Mesothelial cell of epicardium (in vitro differentiated cells): ENCODE data around the gene ATP9A. TPM values are rescaled to one million over a fixed set of nuclear protein-coding genes. Genes with fewer than 3 reads are reported as not detected.

Experiments used
- DNase-seq, 2 experiments: peaks; one replicate each; pipeline ENCODE4 v3.0.0; 2021; ENCODE audit warnings: low spot score in 2 of 2; ENCODE audit not compliant: unreplicated experiment in 2 of 2
- H3K27ac Mint-ChIP-seq: 2 replicates; pipeline ENCODE4 v1.8.0; 2021; ENCODE audit warnings: mixed read lengths
- H3K27me3 Mint-ChIP-seq: 2 replicates; pipeline ENCODE4 v1.8.0; 2021; ENCODE audit warnings: low read depth, mixed read lengths
- H3K36me3 Mint-ChIP-seq: 2 replicates; pipeline ENCODE4 v1.8.0; 2021; ENCODE audit warnings: mixed read lengths
- H3K4me1 Mint-ChIP-seq: 2 replicates; pipeline ENCODE4 v1.8.0; 2021; ENCODE audit warnings: mixed read lengths
- H3K4me3 Mint-ChIP-seq: 2 replicates; pipeline ENCODE4 v1.8.0; 2021; ENCODE audit warnings: mild to moderate bottlenecking, moderate library complexity, mixed read lengths
- H3K9me3 Mint-ChIP-seq: 2 replicates; pipeline ENCODE4 v1.8.0; 2021; ENCODE audit warnings: mixed read lengths
- total RNA-seq: library from RNA; stranded (reverse); gene quantifications from 3 replicates; pipeline ENCODE4 v1.2.1, GENCODE V29; 2021
- TF ChIP-seq, protein P1 (sequence below): fragments of 200-600 bp; sonication (generic); IDR thresholded peaks from one replicate; pipeline ENCODE4 v1.5.0; 2021; ENCODE audit warnings: antibody characterized with exemption; ENCODE audit not compliant: unreplicated experiment

The ATP9A gene
- total RNA-seq, 1 donor from 2014 or later = 80.0 TPM

DNA sequence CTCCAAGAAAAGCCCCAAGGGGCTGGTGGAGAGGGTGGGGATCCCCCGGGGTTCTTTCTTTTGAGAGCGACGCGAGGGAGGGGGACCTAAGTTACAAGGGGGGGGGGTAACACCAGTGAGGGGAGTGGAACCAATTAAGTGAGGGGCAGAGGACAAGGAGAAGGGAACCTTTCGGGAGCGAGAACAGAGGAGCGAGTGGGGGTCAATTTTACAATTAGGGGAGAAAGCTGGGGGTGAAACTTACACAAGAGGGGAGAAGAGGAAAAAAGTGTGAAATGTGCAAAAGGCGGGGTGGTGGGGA is 33.6 kb upstream of the ATP9A start:
- Mint-ChIP-seq H3K9me3 (no peaks in the 10 kb centered on the region), H3K27me3 (no peaks in the 10 kb centered on the region), H3K27ac (peak overlapping the region; percentile 16), H3K4me1 (peaks cover 47% of the 10 kb centered on the region), H3K36me3 (no peaks in the 10 kb centered on the region), H3K4me3 (peak overlapping the region; percentile 89)
- TF ChIP-seq, protein P1, sequence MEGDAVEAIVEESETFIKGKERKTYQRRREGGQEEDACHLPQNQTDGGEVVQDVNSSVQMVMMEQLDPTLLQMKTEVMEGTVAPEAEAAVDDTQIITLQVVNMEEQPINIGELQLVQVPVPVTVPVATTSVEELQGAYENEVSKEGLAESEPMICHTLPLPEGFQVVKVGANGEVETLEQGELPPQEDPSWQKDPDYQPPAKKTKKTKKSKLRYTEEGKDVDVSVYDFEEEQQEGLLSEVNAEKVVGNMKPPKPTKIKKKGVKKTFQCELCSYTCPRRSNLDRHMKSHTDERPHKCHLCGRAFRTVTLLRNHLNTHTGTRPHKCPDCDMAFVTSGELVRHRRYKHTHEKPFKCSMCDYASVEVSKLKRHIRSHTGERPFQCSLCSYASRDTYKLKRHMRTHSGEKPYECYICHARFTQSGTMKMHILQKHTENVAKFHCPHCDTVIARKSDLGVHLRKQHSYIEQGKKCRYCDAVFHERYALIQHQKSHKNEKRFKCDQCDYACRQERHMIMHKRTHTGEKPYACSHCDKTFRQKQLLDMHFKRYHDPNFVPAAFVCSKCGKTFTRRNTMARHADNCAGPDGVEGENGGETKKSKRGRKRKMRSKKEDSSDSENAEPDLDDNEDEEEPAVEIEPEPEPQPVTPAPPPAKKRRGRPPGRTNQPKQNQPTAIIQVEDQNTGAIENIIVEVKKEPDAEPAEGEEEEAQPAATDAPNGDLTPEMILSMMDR = no peak
- no peak for DNase-seq

DNA sequence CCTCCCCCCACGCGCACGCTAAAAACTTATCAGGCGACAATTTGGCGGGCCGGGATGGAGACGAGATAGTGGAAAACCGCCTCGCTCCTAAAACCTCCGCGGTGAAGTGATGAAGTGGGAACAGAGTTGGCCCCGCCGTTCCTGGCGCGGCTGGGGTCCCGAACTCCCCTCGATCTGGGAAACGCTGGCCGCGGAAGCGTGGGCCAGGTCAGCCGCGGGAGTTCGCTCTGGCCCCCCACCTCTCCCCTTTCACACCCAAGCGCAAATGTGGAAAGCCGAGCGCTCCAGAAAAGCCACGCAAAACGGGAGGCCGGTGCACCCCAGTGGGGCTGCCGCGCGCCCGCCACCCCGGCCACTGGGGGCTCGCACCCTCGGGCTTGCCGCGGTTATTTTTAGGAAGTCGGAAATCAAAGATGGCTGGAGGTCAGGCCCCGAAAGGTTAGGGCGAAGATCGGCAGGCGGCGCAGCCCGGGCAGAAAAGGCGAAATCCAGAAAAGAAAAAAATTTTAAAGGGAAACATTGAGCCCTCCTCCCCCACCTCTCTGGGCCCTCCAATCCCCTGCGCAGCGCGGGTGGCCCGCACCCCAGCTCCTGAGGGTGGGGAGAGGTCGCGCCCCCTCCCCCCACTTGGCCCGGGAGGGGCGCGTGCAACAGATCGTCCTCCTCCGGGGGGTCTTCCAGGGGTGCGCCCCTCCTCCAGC is 33.1 kb upstream of the ATP9A start:
- TF ChIP-seq, protein P1 = no peak
- H3K27me3 Mint-ChIP-seq = no peaks in the 10 kb centered on the region
- no peaks in the 10 kb centered on the region for H3K36me3 Mint-ChIP-seq
- peak overlapping the region; percentile 89 for H3K4me3 Mint-ChIP-seq
- no peaks in the 10 kb centered on the region for H3K9me3 Mint-ChIP-seq
- H3K27ac Mint-ChIP-seq = peak overlapping the region; percentile 87
- peak in 1 of 2 experiments; percentile 50 for DNase-seq
- peaks cover 51% of the 10 kb centered on the region for H3K4me1 Mint-ChIP-seq

DNA sequence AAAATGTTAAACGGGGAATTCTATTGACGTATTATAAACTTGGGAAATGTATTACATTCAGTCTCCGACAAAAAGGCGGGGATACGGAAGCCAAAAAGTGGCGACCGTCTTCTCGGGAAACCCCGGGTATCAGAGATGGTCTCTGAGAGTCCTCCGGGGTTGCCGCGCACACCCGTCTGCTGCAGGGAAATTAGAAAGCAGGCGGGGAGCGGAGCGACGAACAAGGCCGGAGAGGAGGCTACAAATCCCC is 32.6 kb upstream of the ATP9A start:
- no peaks in the 10 kb centered on the region for H3K9me3 Mint-ChIP-seq
- no peaks in the 10 kb centered on the region for H3K27me3 Mint-ChIP-seq
- TF ChIP-seq, protein P1 = no peak
- DNase-seq = no peak
- peak overlapping the region; percentile 87 for H3K27ac Mint-ChIP-seq
- H3K4me3 Mint-ChIP-seq = peak overlapping the region; percentile 89
- H3K4me1 Mint-ChIP-seq = peaks cover 54% of the 10 kb centered on the region
- H3K36me3 Mint-ChIP-seq = no peaks in the 10 kb centered on the region

DNA sequence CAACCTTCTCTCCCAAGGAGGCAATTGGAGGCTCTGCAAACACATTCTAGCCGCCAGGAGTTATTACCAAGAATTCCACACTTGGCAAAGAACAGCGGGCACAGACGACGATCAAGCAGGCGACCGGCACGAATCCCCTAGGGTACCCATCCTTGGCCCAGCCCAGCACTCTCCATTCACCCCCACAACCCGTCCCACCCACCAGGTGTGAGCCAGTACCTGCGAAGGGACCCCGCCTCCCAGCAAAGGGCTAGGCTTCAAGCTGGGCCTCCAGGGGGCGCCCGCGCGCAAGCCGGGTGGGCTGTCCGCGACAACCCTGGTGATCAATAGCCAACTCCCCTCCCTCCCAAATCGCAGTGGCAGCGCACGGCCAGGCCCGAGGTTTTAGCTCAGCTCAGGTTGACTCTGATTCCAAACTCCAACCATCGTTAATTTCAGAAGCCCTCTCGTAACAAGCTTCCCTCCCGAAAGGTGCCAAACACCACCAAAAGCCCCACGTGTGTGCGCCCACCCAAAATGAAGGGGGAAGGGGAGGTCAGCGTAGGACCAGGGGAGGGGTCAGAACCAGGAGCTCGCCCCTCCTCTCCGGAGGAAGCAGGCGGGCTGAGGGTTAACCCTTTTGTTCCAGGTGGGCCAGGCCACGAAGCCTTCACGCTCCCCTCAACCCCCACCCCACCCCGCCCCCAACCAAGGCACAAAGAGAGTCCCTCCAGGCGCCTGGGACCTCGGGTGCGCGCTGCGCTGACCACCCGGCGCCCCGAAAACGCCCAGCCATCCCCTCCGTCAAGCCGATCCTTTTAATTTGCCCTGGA is 32.1 kb upstream of the ATP9A start:
- Mint-ChIP-seq H3K36me3 (no peaks in the 10 kb centered on the region), H3K4me1 (peaks cover 54% of the 10 kb centered on the region), H3K9me3 (no peaks in the 10 kb centered on the region), H3K27ac (peak overlapping the region; percentile 87), H3K27me3 (no peaks in the 10 kb centered on the region), H3K4me3 (peak overlapping the region; percentile 89)
- peak; percentile 77 to 95 for DNase-seq
- TF ChIP-seq, protein P1 = peak; percentile 92

DNA sequence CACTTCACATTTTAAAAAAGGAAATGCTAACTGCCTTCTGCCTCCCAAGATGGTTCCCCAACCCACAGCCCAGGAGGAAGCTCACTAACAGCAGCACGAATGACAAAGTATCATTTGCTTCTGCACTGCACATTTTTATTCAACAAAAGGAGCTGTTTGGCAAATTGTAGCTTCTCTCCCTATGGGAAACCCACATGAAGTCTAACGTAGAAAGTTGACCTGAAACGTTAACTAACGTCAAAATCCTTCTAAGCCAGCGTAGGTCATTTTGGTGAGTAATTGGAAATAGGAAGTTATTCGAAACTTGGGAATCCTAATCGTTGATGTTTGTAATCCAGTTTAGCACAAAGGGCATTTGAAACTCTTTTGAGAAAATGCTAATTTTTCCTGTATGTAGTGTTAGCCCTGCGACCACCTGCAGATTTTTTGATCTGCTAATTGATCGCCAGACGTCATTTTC is 31.2 kb upstream of the ATP9A start:
- H3K9me3 Mint-ChIP-seq = no peaks in the 10 kb centered on the region

More for the DNA sequence above, 31.2 kb upstream of the ATP9A start:
- DNase-seq = no peak
- H3K36me3 Mint-ChIP-seq = no peaks in the 10 kb centered on the region
- TF ChIP-seq, protein P1 = no peak
- no peaks in the 10 kb centered on the region for H3K27me3 Mint-ChIP-seq
- peak overlapping the region; percentile 60 for H3K27ac Mint-ChIP-seq
- peak overlapping the region; percentile 89 for H3K4me3 Mint-ChIP-seq
- peaks cover 54% of the 10 kb centered on the region for H3K4me1 Mint-ChIP-seq
